ENCODE data around the gene TEX29. TPM values are rescaled to one million over a fixed set of nuclear protein-coding genes. Genes with fewer than 3 reads are reported as not detected.

Gene TEX29
- polyA plus RNA-seq, 6 donors from 2014 or later = not detected

- H3K9me3 Mint-ChIP-seq = peaks cover 0 to 8% (median 2%) of the 10 kb centered on the region in 7 donors
- H3K4me1 Mint-ChIP-seq = no peaks in the 10 kb centered on the region
- H3K27me3 Mint-ChIP-seq = peaks cover 0 to 11% (median 9%) of the 10 kb centered on the region in 3 donors
Measured at GRCh38 chr13:111392486-111392885, 72.0 kb downstream of the TEX29 start.

DNA sequence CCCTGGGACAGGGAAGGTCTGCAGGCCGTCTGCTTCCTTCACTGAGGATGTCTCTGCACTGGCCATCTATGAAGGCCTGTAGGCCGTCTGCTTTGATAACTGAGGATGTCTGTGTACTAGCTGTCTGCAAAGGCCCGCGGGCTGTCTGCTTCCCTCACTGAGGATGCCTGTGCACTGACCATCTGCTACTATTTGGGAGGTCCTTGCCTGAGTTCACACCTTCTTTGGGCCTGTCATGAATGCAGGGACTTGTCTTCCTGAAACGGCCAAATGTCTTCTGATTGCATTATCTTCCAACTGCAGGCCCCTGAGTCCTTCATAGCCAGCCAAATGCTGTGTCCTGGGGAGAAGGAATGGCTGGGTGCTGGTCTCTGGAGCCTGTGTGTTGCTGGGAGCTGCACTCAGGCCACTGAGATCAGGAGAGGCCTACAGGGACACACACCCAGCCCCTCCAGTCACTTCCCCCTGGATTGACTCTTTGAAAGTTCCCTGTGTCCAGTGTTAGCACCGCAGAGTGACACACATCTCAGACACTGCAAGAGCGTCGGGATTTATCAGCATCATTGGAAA is 72.9 kb downstream of the TEX29 start:
- Mint-ChIP-seq H3K9me3 (peaks cover 0 to 8% (median 2%) of the 10 kb centered on the region in 7 donors), H3K36me3 (no peaks in the 10 kb centered on the region), H3K27me3 (peaks cover 0 to 10% (median 9%) of the 10 kb centered on the region in 3 donors), H3K4me1 (no peaks in the 10 kb centered on the region), H3K27ac (peak overlapping the region in 2 of 6 donors; percentile 44 to 73), H3K4me3 (no peak overlapping the region)
- DNase-seq (no peak), ATAC-seq (ENCODE audit: low read depth in 2 of 2) (no peak)

More at GRCh38 chr13:111392486-111392885, 72.0 kb downstream of the TEX29 start:
- no peak overlapping the region for H3K4me3 Mint-ChIP-seq
- ATAC-seq (ENCODE audit: low read depth in 2 of 2) (no peak), DNase-seq (no peak)
- no peaks in the 10 kb centered on the region for H3K36me3 Mint-ChIP-seq
- no peak overlapping the region for H3K27ac Mint-ChIP-seq

Other genes with a start within 250 kb of the TEX29 start
- gene ARHGEF7, start 205.3 kb upstream of the TEX29 start, polyA plus RNA-seq (ENCODE audit: low read depth in 6 of 6) = 10 to 100 TPM in 5 of 6 donors, 1 to 10 TPM in 1; 9.1 to 26.9 (median 17.5) TPM